Posterior cingulate gyrus (tissue), 11 donors: ENCODE results near the gene LCLAT1.
A peak's percentile ranks its signal among the peaks of the same experiment; 100 is the strongest.
"Not testable (repeated sequence)": the region's sequence is repeated elsewhere in the genome, so short reads cannot be mapped to it uniquely, and the experiment has no call there.

Experiments used
- DNase-seq, 10 donors: peaks; one replicate each; pipeline versions ENCODE4 v3.0.0 to v3.0.0-alpha.2; 2020 to 2021; ENCODE audit warnings: mixed read lengths in 3 of 10
- intact Hi-C: fragments of 100-400 bp; cut with DNase I; formaldehyde crosslinking; loops from one replicate; pipeline ENCODE4 v1.15.1; 2023

Gene LCLAT1

DNA sequence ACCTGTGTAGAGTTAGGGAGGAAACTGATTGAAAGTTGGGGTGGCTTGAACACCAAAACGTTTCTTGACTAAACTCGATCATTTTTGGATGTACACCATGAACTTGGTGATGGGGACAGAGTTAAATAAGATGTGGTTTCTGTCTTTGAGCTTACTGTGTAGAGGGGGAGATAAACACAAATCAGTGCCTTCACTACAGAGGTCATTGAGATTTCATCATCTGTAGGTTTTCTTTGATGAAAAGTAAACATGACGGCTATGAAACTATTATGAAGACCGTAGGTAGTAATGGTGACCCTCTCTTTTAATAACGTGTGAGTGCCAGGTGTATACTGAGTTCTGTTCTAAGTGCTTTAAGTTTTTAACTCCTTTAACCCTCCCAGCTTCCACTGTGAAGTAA is 6.5 kb downstream of the LCLAT1 start:
- DNase-seq: no peak
- intact Hi-C loops: no loop called here

DNA sequence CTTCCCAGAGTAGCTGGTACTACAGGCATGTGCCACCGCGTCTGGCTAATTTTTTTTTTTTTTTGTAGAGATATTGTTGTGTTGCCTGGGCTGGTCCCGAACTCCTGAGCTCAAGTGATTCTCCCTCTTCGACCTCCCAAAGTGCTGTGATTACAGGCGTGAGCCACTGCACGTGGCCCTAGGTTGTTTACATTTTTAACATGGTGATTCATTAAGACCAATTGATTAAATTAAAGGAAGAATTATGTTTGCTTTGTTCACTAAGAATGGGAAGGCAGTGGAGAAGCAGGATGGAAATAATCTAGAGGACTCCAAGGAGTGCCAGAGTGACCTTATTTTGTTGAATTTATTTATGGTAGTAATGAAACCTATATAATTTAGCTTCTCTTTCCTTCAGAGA is 7.5 kb downstream of the LCLAT1 start:
- no peak for DNase-seq
- intact Hi-C loops: no loop called here

DNA sequence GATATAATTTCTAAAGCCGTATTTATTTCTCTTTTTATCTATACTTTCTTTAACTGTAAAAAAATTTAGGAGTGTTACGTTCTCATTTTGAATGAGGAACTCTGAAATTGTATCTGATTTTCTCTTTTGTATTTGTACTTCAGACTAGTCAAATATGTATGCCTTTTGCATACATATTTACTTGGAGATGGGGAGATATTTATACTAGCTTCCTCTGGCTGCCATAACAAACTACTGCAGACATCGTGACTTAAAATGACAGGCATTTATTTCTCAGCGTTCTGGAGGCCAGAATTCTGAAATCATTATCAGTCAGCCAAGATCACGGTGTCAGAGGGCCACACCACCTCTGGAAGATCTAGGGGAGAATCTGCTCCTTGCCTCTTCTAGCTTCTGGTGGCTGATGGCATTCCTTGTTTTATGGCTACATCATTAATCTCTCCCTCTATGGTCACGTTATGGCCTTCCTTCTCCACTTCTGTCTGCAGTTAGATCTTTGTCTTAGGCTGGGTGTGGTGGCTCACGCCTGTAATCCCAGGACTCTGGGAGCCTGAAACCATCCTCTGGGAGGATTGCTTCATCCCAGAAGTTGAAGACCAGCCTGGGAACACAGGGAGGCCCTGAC is 8.2 kb downstream of the LCLAT1 start:
- no peak for DNase-seq
- intact Hi-C loops: no loop called here

DNA sequence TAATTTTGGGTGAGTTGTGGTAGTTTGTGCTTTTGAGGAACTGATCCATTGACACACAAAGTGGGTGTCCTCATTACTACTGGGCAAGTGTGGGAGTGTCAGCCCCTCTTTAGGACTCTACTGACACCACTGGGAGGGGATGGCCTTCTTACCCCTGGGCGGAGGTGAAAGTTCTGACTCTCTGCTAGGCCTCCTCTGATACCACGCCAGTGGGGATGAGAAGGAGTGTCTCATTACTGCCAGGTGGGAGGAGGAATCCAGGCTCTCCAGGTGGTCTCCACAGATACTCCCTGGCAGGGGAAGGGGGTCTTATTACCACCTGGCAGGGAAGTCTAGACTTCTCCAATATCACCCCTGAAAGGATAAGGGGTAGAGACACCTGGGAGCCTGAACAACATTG is 9.1 kb downstream of the LCLAT1 start:
- no peak for DNase-seq
- intact Hi-C loops: no loop called here

DNA sequence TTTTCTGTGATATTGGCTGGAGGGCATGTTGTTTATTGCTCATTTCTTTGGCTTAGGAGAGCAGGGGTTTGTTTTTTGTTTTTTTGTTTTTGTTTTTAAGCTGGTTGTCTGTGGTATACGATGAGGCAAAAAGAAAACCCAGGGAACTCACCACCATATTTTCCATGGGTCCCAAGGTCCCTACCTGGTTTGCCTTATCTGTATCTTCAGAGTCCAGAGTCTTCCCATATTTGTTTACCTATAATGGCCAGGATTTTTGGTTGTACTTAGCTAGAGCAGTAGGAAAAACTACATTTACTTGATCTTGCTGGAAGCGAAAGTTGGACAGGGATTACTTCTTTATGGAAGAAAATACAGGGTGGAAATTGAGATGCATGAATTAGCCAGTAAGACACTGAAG is 9.5 kb downstream of the LCLAT1 start:
- intact Hi-C loops: no loop called here
- DNase-seq: no peak

DNA sequence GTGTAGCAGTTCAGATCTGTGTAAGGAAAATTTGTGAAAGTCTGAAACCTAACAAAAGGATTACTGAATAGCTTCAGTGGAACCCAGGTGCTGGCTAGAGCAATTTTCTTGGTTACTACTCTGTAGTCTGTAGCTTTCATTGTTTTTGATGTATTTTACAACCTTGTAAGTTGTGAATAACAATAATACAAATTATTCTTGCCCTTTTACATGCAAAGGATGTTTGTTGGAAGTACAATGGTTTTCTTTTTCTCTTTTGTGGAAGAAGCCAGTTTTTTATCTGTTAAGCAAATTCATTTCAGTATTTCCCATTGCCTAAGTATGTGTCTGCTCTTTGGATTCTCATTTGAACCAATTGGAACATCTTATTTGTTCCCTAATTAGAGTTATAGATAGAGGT is 10.2 kb downstream of the LCLAT1 start:
- no peak for DNase-seq
- intact Hi-C loops: no loop called here

DNA sequence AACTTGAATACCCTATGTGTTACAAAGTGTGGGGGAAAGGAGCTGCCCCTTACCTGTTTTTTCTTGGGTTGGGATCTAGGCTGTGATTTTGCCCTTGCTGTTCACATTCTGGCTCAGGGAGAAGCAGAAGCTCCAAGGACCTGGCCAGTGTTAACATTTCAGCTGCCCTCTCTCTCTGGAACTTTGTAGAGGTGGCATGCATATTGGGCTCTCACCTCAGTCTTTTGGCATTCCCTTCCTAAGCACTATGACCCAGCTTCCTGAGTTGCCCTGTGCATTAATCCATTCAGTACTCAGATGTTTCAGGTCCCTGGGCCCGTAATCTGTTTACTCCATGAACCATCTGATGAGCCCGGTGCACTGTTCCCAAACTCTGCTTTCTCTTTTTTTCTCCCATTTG is 12.1 kb downstream of the LCLAT1 start:
- DNase-seq: no peak
- intact Hi-C loops: no loop called here

DNA sequence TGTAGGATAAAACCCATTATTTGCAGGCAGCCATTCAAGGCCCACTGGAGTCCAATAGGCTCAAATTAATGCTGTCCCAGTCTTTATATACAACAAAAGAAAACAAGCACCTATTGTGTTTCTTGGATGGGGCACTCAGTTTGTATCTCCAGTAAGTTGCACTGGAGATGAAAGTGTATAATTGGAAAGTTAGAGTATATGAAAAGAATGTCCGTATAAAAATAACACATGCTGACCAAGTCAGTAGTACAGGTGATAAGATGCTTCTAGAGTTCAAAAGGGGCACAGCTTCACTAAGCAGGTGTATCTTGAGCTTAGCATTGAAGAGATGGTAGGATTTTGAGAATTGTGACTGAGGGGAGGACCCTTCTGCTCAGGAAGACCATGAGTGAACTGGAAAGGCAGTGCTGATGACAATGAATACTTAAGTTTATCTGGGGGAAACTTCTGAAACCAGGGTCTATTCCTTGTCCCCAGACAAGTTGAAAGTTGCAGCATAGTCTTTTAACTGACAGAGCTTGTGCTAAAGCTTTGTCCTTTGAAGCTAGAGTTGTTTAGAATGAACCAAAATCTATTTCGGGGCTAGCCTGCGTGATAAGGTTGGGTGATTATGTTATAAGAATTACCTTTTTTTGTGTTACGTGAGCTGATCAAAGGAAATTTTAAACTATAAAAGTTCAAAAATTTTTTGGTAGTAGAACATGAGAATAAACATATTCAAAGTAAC is 15.2 kb downstream of the LCLAT1 start:
- DNase-seq: no peak
- intact Hi-C loops: no loop called here

DNA sequence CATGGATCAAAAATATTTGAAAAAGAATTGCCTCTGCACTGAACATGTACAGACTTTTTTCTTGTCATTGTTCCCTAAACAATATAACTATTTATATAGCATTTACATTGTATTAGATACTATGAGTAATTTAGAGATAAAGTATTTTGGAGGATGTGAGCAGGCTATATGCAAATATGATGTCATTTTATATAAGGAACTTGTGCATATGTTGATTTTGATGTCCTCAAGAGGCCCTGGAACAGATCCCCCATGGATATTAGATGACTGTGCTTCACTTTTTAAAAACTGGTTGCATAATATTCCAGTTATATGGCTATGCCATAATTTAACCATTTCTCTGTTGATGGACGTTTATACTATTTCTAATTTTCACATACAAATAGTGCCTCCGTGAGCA is 16.5 kb downstream of the LCLAT1 start:
- no peak for DNase-seq
- intact Hi-C loops: no loop called here

DNA sequence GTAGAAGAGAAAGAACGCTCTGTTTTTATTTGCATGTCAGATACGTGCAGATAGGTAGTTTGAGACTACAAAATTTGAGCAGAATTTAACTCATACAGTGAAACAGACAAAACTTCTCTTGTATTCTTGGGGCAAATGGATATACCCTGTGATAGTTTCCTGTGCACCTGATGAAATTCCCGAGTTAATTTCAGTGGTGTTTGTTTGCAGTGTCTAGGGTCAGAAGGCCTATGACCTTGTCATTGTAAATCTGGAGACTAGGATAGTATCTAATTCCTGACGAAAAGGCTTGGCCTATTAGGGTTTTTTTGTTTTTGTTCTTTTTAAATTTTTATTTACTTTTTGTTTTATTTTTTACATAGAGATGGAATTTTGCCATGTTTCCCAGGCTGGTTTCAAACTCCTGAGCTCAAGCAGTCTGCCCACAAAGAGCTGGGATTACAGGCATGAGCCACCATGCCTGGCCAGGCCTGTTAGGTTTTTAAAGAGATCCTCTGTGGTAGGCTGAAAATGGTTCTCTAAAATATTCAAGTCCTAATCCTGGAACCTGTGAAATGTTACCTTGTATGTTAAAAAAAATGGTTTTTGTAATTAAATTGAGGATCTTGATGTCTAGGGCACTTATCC is 17.6 kb downstream of the LCLAT1 start:
- intact Hi-C loops: no loop called here
- no peak for DNase-seq

DNA sequence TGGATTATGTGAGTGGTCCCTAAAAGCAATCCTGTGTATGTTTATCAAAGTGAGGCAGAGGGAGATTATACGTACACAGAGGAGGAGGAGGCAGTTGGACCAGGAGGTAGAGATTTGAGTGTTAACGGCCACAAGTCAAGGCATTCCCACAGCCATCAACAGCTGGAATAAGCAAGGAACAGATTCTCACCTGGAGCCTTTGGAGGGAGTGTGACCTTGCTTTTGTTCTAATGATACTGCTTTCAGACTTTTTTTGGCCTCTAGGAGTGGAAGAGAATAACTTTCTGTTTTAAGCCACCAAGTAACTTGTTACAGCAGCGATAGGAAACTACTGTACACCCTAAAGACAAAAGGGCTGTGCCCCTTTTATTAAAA is 18.1 kb downstream of the LCLAT1 start:
- no peak for DNase-seq
- intact Hi-C loops: no loop called here

DNA sequence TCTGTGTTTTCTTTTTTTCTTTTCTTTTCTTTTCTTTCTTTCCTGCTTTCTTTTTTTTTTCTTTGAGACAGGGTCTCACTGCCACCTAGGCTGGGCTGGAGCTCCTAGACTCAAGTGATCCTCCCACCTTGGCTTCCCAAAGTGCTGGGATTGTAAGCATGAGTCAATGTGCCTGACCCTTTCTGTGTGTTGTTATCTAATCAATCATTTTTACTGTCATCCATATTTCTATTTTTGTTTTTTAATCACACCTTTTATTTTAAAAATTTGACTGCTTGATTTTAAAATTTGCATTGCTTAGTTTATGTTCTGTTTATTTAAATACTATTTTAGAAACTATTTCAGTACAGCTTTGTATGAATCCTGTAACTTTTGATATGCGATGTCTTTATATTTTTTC is 19.2 kb downstream of the LCLAT1 start:
- no peak for DNase-seq
- intact Hi-C loops: no loop called here

DNA sequence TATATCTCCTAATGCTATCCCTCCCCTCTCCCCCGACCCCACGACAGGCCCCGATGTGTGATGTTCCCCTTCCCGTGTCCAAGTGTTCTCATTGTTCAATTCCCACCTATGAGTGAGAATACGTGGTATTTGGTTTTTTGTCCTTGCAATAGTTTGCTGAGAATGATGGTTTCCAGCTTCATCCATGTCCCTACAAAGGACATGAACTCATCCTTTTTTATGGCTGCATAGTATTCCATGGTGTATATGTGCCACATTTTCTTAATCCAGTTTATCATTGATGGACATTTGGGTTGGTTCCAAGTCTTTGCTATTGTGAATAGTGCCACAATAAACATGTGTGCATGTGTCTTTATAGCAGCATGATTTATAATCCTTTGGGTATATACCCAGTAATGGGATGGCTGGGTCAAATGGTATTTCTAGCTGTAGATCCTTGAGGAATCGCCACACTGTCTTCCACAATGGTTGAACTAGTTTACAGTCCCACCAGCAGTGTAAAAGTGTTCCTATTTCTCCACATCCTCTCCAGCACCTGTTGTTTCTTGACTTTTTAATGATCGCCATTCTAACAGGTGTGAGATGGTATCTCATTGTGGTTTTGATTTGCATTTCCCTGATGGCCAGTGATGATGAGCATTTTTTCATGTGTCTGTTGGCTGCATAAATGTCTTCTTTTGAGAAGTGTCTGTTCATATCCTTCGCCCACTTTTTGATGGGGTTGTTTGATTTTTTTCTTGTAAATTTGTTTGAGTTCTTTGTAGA is 20.2 kb downstream of the LCLAT1 start:
- intact Hi-C loops, DNase-seq: not testable (repeated sequence)

DNA sequence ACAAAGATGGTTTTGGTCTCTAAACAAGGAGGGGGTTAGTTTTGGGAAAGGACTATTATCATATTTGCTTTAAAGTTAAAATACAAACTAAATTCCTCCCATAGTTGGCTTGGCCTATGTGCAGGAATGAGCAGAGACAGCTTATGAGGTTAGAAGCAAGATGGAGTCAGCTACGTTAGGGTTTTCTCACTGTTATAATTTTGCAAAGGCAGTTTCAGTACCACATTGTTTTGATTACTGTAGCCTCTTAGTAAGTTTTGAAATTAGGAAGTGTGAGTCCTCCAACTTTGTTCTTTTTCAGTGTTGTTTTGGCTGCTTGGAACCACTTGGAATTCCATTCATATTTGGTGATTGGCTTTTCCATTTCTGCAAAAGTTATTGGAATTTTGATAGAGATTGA is 23.4 kb downstream of the LCLAT1 start:
- no peak for DNase-seq
- intact Hi-C loops: no loop called here

DNA sequence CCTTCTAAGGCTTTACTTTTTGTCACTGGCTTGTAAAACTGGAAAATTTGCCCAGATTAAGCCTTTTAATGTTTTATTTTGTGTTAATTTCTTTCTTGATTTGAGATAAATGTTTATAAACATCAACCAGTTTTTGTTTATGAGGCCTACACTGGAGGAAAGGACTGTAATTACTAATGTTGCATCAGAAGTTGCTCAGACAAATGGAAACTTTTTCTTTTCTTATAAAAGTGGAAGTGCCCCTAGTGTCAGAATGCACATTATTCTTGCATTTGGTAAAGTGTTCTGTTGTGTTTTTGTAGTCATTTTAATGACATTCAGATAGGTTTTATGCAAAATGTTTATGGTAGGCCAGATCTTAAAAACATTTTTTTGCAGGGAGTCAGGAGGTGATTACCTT is 25.3 kb downstream of the LCLAT1 start:
- intact Hi-C loops: no loop called here

DNA sequence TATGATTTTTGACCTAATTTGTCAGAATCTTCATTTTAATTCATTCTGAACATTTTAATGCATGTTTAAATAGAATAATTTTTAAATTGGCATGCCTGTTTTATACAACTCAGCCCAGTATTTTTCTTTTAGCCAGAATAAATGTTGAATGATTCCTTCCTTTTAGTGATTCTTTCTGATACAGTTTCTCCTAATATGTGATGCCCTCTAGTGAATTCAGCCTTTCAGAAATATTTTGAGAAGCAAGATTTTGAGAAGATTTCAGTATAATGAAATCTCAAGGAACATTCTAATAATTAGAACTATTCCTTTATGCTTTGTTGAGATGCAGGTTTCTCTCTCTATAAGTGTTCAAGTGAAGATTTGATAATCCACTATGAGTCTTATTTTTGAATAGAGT is 28.5 kb downstream of the LCLAT1 start:
- DNase-seq: no peak
- intact Hi-C loops: no loop called here

More for the DNA sequence above, 25.3 kb downstream of the LCLAT1 start:
- DNase-seq: no peak

DNA sequence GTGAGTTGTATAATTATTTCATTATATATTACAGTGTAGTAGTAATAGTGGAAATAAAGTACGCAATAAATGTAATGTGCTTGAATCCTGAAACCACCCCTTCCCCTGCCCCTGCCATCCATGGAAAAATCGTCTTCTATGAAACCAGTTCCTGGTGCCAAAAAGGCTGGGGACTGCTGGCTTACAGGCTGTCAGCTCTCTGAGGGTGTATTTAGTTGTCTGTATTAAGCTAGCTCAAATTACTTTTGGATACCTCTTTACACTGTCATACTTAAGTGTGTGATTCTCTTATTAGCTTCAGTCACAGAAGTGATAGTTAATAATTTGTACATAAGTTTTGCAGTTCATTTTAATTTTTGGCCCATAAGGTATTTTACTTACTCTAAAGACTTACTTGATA is 29.6 kb downstream of the LCLAT1 start:
- no peak for DNase-seq
- intact Hi-C loops: no loop called here

DNA sequence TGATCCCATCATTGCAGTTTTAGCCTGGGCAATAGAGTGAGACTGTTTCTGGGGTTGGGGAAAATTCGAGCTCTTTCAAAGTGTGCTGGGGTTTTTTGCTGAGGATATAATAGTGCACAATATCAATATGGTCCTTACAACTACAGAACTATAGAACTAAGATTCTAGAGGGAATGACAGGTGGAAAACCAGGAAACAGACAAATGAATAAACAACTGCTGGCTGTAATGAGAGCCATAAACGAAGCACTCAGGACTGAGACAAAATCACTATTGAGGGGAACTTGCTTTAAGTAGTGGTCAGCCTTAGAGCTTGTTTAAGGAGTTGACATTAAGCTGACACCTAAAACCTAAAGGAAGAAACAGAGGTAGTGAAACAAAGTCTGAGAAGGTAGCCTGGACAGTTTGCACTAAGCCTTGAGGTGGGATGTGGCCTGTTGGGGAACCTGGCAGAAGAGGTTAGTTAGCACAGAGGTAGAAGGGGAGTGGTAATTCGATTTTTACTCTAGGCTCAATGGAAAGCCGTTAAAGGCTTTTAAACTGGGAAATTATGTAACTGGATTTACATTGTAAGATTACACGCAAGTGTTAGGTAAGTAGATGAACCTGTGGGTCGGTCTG is 33.8 kb downstream of the LCLAT1 start:
- intact Hi-C loops: no loop called here
- DNase-seq: no peak

DNA sequence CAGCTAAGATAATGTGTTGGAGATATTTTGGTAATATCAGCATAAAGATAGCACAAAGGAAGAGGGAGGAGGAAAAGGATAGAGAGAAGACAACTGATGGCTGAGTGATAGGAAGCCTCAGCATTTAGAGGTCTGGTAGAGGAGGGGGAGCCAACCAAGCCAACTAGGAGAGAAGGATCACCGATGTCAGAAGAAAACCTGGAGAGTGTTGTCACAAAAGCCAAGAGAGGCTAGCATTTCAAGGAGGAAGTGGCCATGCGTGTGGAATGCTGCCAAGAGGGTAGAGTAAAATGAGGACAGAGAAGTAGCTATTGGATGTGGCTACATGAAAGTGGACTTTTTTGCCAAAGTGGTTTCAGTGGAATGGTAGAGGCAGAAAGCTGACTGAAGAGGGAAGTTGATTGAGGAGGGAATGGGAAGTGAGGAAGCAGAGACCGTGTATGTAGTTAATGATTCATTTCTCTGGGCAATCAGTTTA is 34.3 kb downstream of the LCLAT1 start:
- intact Hi-C loops: no loop called here
- DNase-seq: peak in 1 of 10 donors; percentile 3

DNA sequence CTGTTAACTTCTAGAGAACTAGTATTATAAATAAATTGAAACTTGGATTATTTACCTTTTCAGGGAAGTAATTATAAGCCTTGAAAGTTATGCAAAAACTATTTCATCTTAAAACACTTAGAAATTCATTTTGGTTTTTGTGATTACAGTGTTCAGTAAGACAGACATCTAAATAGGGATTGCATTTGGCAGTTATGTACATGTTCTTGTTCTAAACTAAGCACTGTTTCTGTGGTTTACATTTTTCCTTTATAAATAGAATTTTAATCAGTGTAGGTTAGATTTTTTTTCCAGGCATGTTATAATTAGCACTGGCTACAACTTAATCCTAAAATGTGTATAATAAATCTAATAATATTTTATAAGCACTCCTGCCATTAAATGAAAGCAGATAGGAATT is 35.0 kb downstream of the LCLAT1 start:
- DNase-seq: no peak
- intact Hi-C loops: no loop called here

DNA sequence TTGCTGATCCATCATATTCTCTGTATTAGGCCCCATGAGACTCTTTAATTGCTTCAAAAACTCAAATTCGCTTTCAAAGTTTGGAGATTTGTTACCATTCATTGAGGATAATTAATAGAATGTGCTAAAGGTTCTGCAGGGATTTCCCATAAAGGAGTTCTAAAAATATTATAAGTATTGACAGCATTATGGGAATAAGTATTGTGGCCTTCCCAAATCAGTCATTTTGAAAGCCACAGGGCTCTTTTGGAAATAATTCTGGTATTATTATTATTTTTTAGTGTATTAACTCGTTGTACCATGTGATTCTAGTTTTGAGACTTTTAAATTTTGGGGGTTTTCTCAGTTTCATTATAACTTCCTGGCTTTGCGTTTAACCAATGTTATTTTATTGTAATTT is 37.1 kb downstream of the LCLAT1 start:
- intact Hi-C loops: no loop called here
- no peak for DNase-seq
